IMR-90 (cell line): ENCODE results near the gene WNT11. TPM values are rescaled to one million over a fixed set of nuclear protein-coding genes. Genes with fewer than 3 reads are reported as not detected.

Source experiments
- ATAC-seq: fragments of 200-7000 bp; cut with Tn5 transposase; 2 replicates; pipeline ENCODE4 v1.9.1; 2020; ENCODE audit warnings: low read depth, mild to moderate bottlenecking, moderate library complexity
- Bru-seq: library from RNA; stranded (reverse); fragments of 400-500 nt; gene quantifications from one replicate; lab custom pipeline; 2021; lab: Mats Ljungman, UMichigan
- BruChase-seq, 2 experiments: library from RNA; stranded (reverse); fragments of 400-500 nt; gene quantifications; one replicate each; lab custom pipeline; 2021; lab: Mats Ljungman, UMichigan
- BruUV-seq: library from RNA; stranded (reverse); fragments of 400-500 nt; replicated peaks from 2 replicates; lab custom pipeline; 2021; lab: Mats Ljungman, UMichigan
- CTCF ChIA-PET: fragments of 300-600 bp; formaldehyde crosslinking; extraction: SDS; loops from one replicate; lab custom pipeline; 2021; ENCODE audit warnings: antibody characterized with exemption; lab: Yijun Ruan, JAX
- POLR2A ChIA-PET: fragments of 300-600 bp; sonication (Branson Sonifier 250); formaldehyde crosslinking; loops from one replicate; lab custom pipeline; 2022; ENCODE audit warnings: antibody characterized with exemption; ENCODE audit not compliant: unreplicated experiment; lab: Charles Lee
- DNase-seq: peaks from one replicate; pipeline ENCODE4 v3.0.0; 2013
- H2AFZ ChIP-seq: replicated peaks from 2 replicates; pipeline ENCODE3; 2013; ENCODE audit warnings: low read length, mild to moderate bottlenecking; ENCODE audit not compliant: poor library complexity
- H2AK5ac ChIP-seq: 2 replicates; pipeline ENCODE4 v1.6.1; 2013; ENCODE audit warnings: low read depth, low read length, inconsistent platforms
- H2AK9ac ChIP-seq: replicated peaks from 2 replicates; pipeline ENCODE3; 2013; ENCODE audit warnings: mild to moderate bottlenecking, low read depth, low read length, moderate library complexity; ENCODE audit not compliant: poor library complexity
- H2BK120ac ChIP-seq: 2 replicates; pipeline ENCODE4 v1.6.1; 2013; ENCODE audit warnings: low read depth, low read length, inconsistent platforms
- H2BK15ac ChIP-seq: 3 replicates; pipeline ENCODE4 v1.6.1; 2013; ENCODE audit warnings: low read depth, low read length, inconsistent platforms
- H2BK20ac ChIP-seq: 2 replicates; pipeline ENCODE4 v1.6.1; 2013; ENCODE audit warnings: low read depth, mild to moderate bottlenecking, inconsistent platforms, low read length, moderate library complexity
- H2BK5ac ChIP-seq: 2 replicates; pipeline ENCODE4 v1.6.1; 2013; ENCODE audit warnings: mild to moderate bottlenecking, low read depth, low read length, inconsistent platforms; ENCODE audit not compliant: poor library complexity, severe bottlenecking
- H3K14ac ChIP-seq: replicated peaks from 2 replicates; pipeline ENCODE4 v1.6.1; 2013; ENCODE audit warnings: low read depth, low read length, inconsistent platforms
- H3K18ac ChIP-seq: 2 replicates; pipeline ENCODE4 v1.6.1; 2013; ENCODE audit warnings: low read depth, low read length, control low read depth
- H3K23ac ChIP-seq: 2 replicates; pipeline ENCODE4 v1.6.1; 2013; ENCODE audit warnings: low read depth, low read length, inconsistent platforms
- H3K27ac ChIP-seq: 2 replicates; pipeline ENCODE4 v1.5.1; 2013; ENCODE audit warnings: mild to moderate bottlenecking, control low read depth, low read length; ENCODE audit not compliant: insufficient read depth
- H3K27me3 ChIP-seq: 2 replicates; pipeline ENCODE4 v1.6.1; 2013; ENCODE audit warnings: low read length; ENCODE audit not compliant: control insufficient read depth, insufficient read depth
- H3K36me3 ChIP-seq: 2 replicates; pipeline ENCODE4 v1.6.1; 2013; ENCODE audit warnings: low read length, mixed read lengths; ENCODE audit not compliant: control insufficient read depth, insufficient read depth
- H3K4ac ChIP-seq: 2 replicates; pipeline ENCODE4 v1.6.1; 2013; ENCODE audit warnings: low read depth, low read length, inconsistent platforms
- H3K4me1 ChIP-seq: 2 replicates; pipeline ENCODE4 v1.6.1; 2013; ENCODE audit warnings: low read length, mixed read lengths; ENCODE audit not compliant: control insufficient read depth, insufficient read depth
- H3K4me2 ChIP-seq: 2 replicates; pipeline ENCODE4 v1.6.1; 2013; ENCODE audit warnings: low read depth, mild to moderate bottlenecking, control low read depth, low read length, moderate library complexity
- H3K4me3 ChIP-seq: 2 replicates; pipeline ENCODE4 v1.5.1; 2013; ENCODE audit warnings: low read depth, mild to moderate bottlenecking, control low read depth, low read length, moderate library complexity; ENCODE audit not compliant: insufficient read depth
- H3K56ac ChIP-seq: 2 replicates; pipeline ENCODE4 v1.6.1; 2013; ENCODE audit warnings: low read length, inconsistent platforms; ENCODE audit not compliant: insufficient read depth; ENCODE audit errors: extremely low read depth
- H3K79me1 ChIP-seq, 2 experiments: 2 replicates each; pipeline ENCODE4 v1.6.1; 2013; ENCODE audit warnings: low read length in 2 of 2, inconsistent platforms in 1 of 2, low read depth in 1 of 2
- H3K9ac ChIP-seq: 2 replicates; pipeline ENCODE4 v1.6.1; 2013; ENCODE audit warnings: low read depth, low read length, control low read depth
- H3K9me1 ChIP-seq: 2 replicates; pipeline ENCODE4 v1.6.1; 2013; ENCODE audit warnings: low read length, inconsistent platforms; ENCODE audit not compliant: insufficient read depth
- H3K9me3 ChIP-seq: 2 replicates; pipeline ENCODE4 v1.6.1; 2013; ENCODE audit warnings: low read length; ENCODE audit not compliant: control insufficient read depth, insufficient read depth
- H4K20me1 ChIP-seq: 2 replicates; pipeline ENCODE4 v1.6.1; 2013; ENCODE audit warnings: low read length, inconsistent platforms; ENCODE audit not compliant: insufficient read depth
- H4K5ac ChIP-seq: 2 replicates; pipeline ENCODE4 v1.6.1; 2013; ENCODE audit warnings: mild to moderate bottlenecking, low read depth, low read length, control low read depth
- H4K8ac ChIP-seq, 2 experiments: 2 replicates each; pipeline ENCODE4 v1.6.1; 2013; ENCODE audit warnings: low read depth in 2 of 2, low read length in 2 of 2, control low read depth in 1 of 2, inconsistent platforms in 1 of 2
- H4K91ac ChIP-seq: 2 replicates; pipeline ENCODE4 v1.6.1; 2013; ENCODE audit warnings: low read depth, low read length, inconsistent platforms; ENCODE audit not compliant: insufficient read depth
- CHD1 ChIP-seq: IDR thresholded peaks from 2 replicates; pipeline ENCODE4 v1.6.1; 2012; ENCODE audit warnings: low read depth, low read length, improper control_type of control experiment
- FOS ChIP-seq: fragments of 150-350 bp; IDR thresholded peaks from 2 replicates; pipeline ENCODE4 v1.6.1; 2016; ENCODE audit warnings: low read depth, low read length
- POLR2A ChIP-seq: IDR thresholded peaks from 2 replicates; pipeline ENCODE4 v1.6.1; 2012; ENCODE audit warnings: mild to moderate bottlenecking, low read depth, low read length
- RCOR1 ChIP-seq: IDR thresholded peaks from 2 replicates; pipeline ENCODE4 v1.6.1; 2012; ENCODE audit warnings: mild to moderate bottlenecking, low read length, improper control_type of control experiment; ENCODE audit not compliant: insufficient replicate concordance
- RFX5 ChIP-seq: IDR thresholded peaks from 2 replicates; pipeline ENCODE4 v1.8.0; 2012; ENCODE audit warnings: low read depth, mild to moderate bottlenecking, low read length, moderate library complexity
- SMC3 ChIP-seq: fragments of 150-350 bp; IDR thresholded peaks from 2 replicates; pipeline ENCODE4 v1.6.1; 2016; ENCODE audit warnings: low read depth, mild to moderate bottlenecking, antibody characterized with exemption, low read length, moderate library complexity
- WGBS, 2 experiments: methylation state at CpG; one replicate each; pipeline versions ENCODE4 v1.1.5 to v1.1.7; 2013; ENCODE audit warnings: missing lambda C conversion rate in 2 of 2; ENCODE audit not compliant: insufficient read length in 1 of 2; ENCODE audit errors: extremely low coverage in 2 of 2; 5-methylcytosine and 5-hydroxymethylcytosine counted together
- dilution Hi-C: fragments of 300-500 bp; cut with HindIII; formaldehyde crosslinking; loops from one replicate; pipeline ENCODE4 v1.14.3; 2018; ENCODE audit warnings: low sequenced_read_pairs; ENCODE audit not compliant: unreplicated experiment
- in situ Hi-C: fragments of 300-500 bp; cut with MboI; formaldehyde crosslinking; loops from 3 replicates; pipeline ENCODE4 v1.14.3; 2019; ENCODE audit warnings: low sequenced_read_pairs, inconsistent platforms, mixed read lengths
- intact Hi-C: fragments of 100-400 bp; cut with micrococcal nuclease; formaldehyde crosslinking; loops from 2 replicates; pipeline ENCODE4 v1.10.0; 2022
- long read RNA-seq: library from polyadenylated mRNA; unstranded; transcript quantifications from one replicate; pipeline ENCODE4 v2.0.0, GENCODE V29; 2021; ENCODE audit not compliant: unreplicated experiment
- polyA plus RNA-seq, 3 experiments: library from polyadenylated mRNA; depleted of rRNA; stranded (reverse); fragments of >200 nt; gene quantifications; 2 replicates each; pipeline ENCODE4 v1.2.3, GENCODE V29; 2012; ENCODE audit warnings: low replicate concordance in 1 of 3
- total RNA-seq: library from RNA; depleted of rRNA; stranded (reverse); fragments of >200 nt; gene quantifications from 2 replicates; pipeline ENCODE4 v1.2.3, GENCODE V29; 2012; rRNA removed
- TF ChIP-seq, protein P1 (sequence below): conservative IDR thresholded peaks from 2 replicates; pipeline ENCODE4 v1.5.1; 2012; ENCODE audit warnings: mild to moderate bottlenecking, low read depth, low read length, improper control_type of control experiment

The WNT11 gene
- total RNA-seq (not detected in 2 replicates), polyA plus RNA-seq (2012; rRNA removed) (0.10 TPM in 1 of 2 replicates, not detected in the other), Bru-seq, nascent RNA (percentile 5 among the genes with signal in this experiment), BruChase-seq, experiment 1, labeled RNA remaining after a 6-hour chase (not detected), BruChase-seq, experiment 2, labeled RNA remaining after a 2-hour chase (percentile 8 among the genes with signal in this experiment)
- 0.02 and 0.04 TPM in 2 replicates for polyA plus RNA-seq (2012; cell fraction: cytosol; rRNA removed)
- polyA plus RNA-seq (2012; cell fraction: nucleus; rRNA removed; ENCODE audit: low replicate concordance) = not detected in 2 replicates
- long read RNA-seq = 0 reads

DNA sequence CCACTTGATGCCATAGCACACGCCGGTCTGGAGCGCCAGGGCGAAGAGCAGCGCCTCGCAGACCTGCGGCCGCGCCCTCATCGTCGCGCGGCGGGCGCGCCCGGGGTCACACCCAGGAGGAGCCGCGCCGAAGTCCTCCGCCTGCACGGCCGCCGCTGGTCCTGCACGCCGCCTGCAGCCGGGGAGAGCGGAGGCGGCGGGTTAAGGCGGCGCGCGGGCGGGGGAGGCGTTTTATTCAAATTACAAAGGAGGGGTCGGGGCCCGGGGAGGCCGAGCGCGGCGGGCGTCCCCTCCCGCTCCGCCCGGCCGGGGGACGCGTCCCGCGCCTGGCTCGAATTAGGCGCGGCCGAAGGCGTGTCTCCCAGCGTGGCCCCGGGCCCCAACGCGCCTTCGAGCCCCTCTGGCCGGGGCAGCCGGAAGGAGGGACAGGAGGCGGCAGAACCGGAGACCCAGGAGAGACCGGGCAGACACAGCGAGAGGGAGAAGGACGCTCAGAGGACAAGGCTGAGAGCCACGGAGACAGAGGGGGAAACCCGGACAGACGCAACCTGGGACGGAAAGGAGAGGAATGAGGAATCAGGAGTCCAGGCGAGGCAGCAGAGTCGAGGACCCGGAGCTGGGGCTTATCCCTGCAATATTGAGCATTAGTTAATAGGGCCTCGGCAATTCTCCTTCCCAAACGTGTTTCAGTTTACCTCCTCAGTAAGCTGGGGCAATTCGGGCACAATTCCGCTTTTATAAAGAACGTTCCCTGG is at the start of gene WNT11:
Gene WNT11, minus strand, starts transcription at position 176 of the 755 bp plus-strand sequence. Its CDS starts 95 bp downstream, at position 81.
- peak within 1 kb of the TSS; percentile 17 for H3K4me3 ChIP-seq
- H3K9ac ChIP-seq = no peak within 1 kb of the TSS
- no peak within 1 kb of the TSS for H4K5ac ChIP-seq
- peak within 1 kb of the TSS; percentile 85 for H2AK9ac ChIP-seq
- no peaks in the 10 kb centered on the region for H3K36me3 ChIP-seq
- no TSS peak for BruUV-seq
- no peak within 1 kb of the TSS for H2AK5ac ChIP-seq
- no peaks in the 10 kb centered on the region for H3K79me1 ChIP-seq
- H3K56ac ChIP-seq = no peak within 1 kb of the TSS
- H4K91ac ChIP-seq = no peak within 1 kb of the TSS
- H3K4me1 ChIP-seq = peaks cover 3% of the 10 kb centered on the region
- H2BK15ac ChIP-seq = no peak within 1 kb of the TSS
- peak within 1 kb of the TSS; percentile 90 for H2AFZ ChIP-seq
- H3K9me3 ChIP-seq = no peaks in the 10 kb centered on the region
- TF ChIP-seq RCOR1 (no peak), SMC3 (peak; percentile 13; the same call in 1 of the 2 replicates), CHD1 (no peak), FOS (no peak), POLR2A (no peak), RFX5 (no peak)
- TF ChIP-seq, protein P1, sequence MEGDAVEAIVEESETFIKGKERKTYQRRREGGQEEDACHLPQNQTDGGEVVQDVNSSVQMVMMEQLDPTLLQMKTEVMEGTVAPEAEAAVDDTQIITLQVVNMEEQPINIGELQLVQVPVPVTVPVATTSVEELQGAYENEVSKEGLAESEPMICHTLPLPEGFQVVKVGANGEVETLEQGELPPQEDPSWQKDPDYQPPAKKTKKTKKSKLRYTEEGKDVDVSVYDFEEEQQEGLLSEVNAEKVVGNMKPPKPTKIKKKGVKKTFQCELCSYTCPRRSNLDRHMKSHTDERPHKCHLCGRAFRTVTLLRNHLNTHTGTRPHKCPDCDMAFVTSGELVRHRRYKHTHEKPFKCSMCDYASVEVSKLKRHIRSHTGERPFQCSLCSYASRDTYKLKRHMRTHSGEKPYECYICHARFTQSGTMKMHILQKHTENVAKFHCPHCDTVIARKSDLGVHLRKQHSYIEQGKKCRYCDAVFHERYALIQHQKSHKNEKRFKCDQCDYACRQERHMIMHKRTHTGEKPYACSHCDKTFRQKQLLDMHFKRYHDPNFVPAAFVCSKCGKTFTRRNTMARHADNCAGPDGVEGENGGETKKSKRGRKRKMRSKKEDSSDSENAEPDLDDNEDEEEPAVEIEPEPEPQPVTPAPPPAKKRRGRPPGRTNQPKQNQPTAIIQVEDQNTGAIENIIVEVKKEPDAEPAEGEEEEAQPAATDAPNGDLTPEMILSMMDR = no peak
- no peak within 1 kb of the TSS for H3K14ac ChIP-seq
- DNase-seq = no peak
- dilution Hi-C loops = no loop called here
- H2BK5ac ChIP-seq = no peak within 1 kb of the TSS
- H3K27me3 ChIP-seq = peaks cover 84% of the 10 kb centered on the region
- H3K4ac ChIP-seq = no peak within 1 kb of the TSS
- H4K20me1 ChIP-seq = peaks cover 11% of the 10 kb centered on the region; the same call in 1 of the 2 replicates
- no peak within 1 kb of the TSS for H4K8ac ChIP-seq
- H3K23ac ChIP-seq = no peak within 1 kb of the TSS
- peak within 1 kb of the TSS; percentile 70 for H3K4me2 ChIP-seq
- no peaks in the 10 kb centered on the region for H3K9me1 ChIP-seq
- POLR2A ChIA-PET = no interaction called here
- CTCF ChIA-PET = interaction anchor here (0.6 to 2.2 kb wide), 6 partner anchors 16 to 1140 kb away, joined by 3 to 14 read pairs (median 4); no protein-coding TSS in a partner anchor
- no peak within 1 kb of the TSS for H3K18ac ChIP-seq
- 1% methylated on average over 42 of the region's 80 CpGs; no CpG with 5 or more reads in 1 of the 2 experiments for WGBS, 2 experiments
- peak; percentile 28 for ATAC-seq
- no peak within 1 kb of the TSS for H2BK20ac ChIP-seq
- no peak within 1 kb of the TSS for H3K27ac ChIP-seq
- intact Hi-C loops = loop anchor here (1.0 to 10.0 kb wide), 5 partner anchors 113 to 478 kb away; no protein-coding TSS in a partner anchor
- no peak within 1 kb of the TSS for H2BK120ac ChIP-seq
- in situ Hi-C loops = no loop called here
